ENCODE measurements around the gene ZNF662. TPM values are rescaled to one million over a fixed set of nuclear protein-coding genes. Genes with fewer than 3 reads are reported as not detected.

Gene ZNF662
- total RNA-seq, 1 experiment from 2014 or later, result not detected

- no peaks in the 10 kb centered on the region for H4K20me1 ChIP-seq (ENCODE audit: insufficient read depth)
- no peak overlapping the region for H3K4me3 ChIP-seq (replicated peaks in 1 of 2; ENCODE audit: low read depth in 1 of 2, low read length in 2 of 2)
- no peak overlapping the region for H2AFZ ChIP-seq (ENCODE audit: low read depth, low read length, poor library complexity, severe bottlenecking)
- no peaks in the 10 kb centered on the region for H3K79me2 ChIP-seq (ENCODE audit: insufficient read depth, low read length)
- TF ChIP-seq POLR2AphosphoS5 (IDR thresholded peaks at IDR 0.05; ENCODE audit: low read depth, low read length), result no peak
- TF ChIP-seq EGR1 (IDR thresholded peaks at IDR 0.05; ENCODE audit: low read depth), result no peak
- no peak for TF ChIP-seq EZH2 (IDR thresholded peaks at IDR 0.05)
- no peak for TF ChIP-seq EZH2phosphoT487 (IDR thresholded peaks at IDR 0.05; ENCODE audit: borderline replicate concordance)
- no peak for TF ChIP-seq JUND (IDR thresholded peaks at IDR 0.05)
- no peak overlapping the region for H3K27ac ChIP-seq (ENCODE audit: low read depth, low read length)
- ChIA-PET POLR2A (no interaction called here), RAD21 (ENCODE audit: low non-redundant PET in 1 of 2, low total read pairs in 2 of 2, uncharacterized antibody in 2 of 2, unreplicated experiment in 2 of 2) (no interaction called here), CTCF (no interaction called here)
- intact Hi-C loops (cut with micrococcal nuclease), result no loop called here
- H3K9me2 ChIP-seq (ENCODE audit: insufficient read depth), result no peaks in the 10 kb centered on the region
- no peaks in the 10 kb centered on the region for H3K27me3 ChIP-seq (ENCODE audit: insufficient read depth, low read length)
- BruUV-seq (replicated peaks), result no TSS peak
- ATAC-seq (no peak), DNase-seq (ENCODE audit: low read depth, low spot score) (no peak)
- H3K9ac ChIP-seq (ENCODE audit: low read length), result no peak overlapping the region
- no peak overlapping the region for H3K4me2 ChIP-seq (ENCODE audit: low read length)
- H3K4me1 ChIP-seq (ENCODE audit: control insufficient read depth in 1 of 2, insufficient read depth in 2 of 2, low read length in 2 of 2), result no peaks in the 10 kb centered on the region
- no peaks in the 10 kb centered on the region for H3K9me3 ChIP-seq (ENCODE audit: control insufficient read depth in 1 of 2, insufficient read depth in 1 of 2, low read depth in 1 of 2, low read length in 2 of 2)
- H3K36me3 ChIP-seq (ENCODE audit: control insufficient read depth in 1 of 2, insufficient read depth in 2 of 2, low read length in 2 of 2), result no peaks in the 10 kb centered on the region
Observed at GRCh38 chr3:42901073-42901415, 4.9 kb upstream of the ZNF662 start.

- Histone ChIP-seq H3K27me3 (ENCODE audit: insufficient read depth, low read length) (no peaks in the 10 kb centered on the region), H4K20me1 (ENCODE audit: insufficient read depth) (no peaks in the 10 kb centered on the region), H3K79me2 (ENCODE audit: insufficient read depth, low read length) (no peaks in the 10 kb centered on the region), H3K4me2 (ENCODE audit: low read length) (no peak overlapping the region), H3K9me2 (ENCODE audit: insufficient read depth) (no peaks in the 10 kb centered on the region), H2AFZ (ENCODE audit: low read depth, low read length, poor library complexity, severe bottlenecking) (no peak overlapping the region), H3K36me3 (ENCODE audit: control insufficient read depth in 1 of 2, insufficient read depth in 2 of 2, low read length in 2 of 2) (no peaks in the 10 kb centered on the region), H3K9ac (ENCODE audit: low read length) (no peak overlapping the region), H3K9me3 (ENCODE audit: control insufficient read depth in 1 of 2, insufficient read depth in 1 of 2, low read depth in 1 of 2, low read length in 2 of 2) (no peaks in the 10 kb centered on the region), H3K27ac (ENCODE audit: low read depth, low read length) (no peak overlapping the region), H3K4me3 (replicated peaks in 1 of 2; ENCODE audit: low read depth in 1 of 2, low read length in 2 of 2) (no peak overlapping the region), H3K4me1 (ENCODE audit: control insufficient read depth in 1 of 2, insufficient read depth in 2 of 2, low read length in 2 of 2) (no peaks in the 10 kb centered on the region)
- intact Hi-C loops (cut with micrococcal nuclease), result no loop called here
- ChIA-PET POLR2A (no interaction called here), RAD21 (ENCODE audit: low non-redundant PET in 1 of 2, low total read pairs in 2 of 2, uncharacterized antibody in 2 of 2, unreplicated experiment in 2 of 2) (no interaction called here), CTCF (no interaction called here)
- no peak for TF ChIP-seq EZH2 (IDR thresholded peaks at IDR 0.05)
- no peak for TF ChIP-seq POLR2A (IDR thresholded peaks at IDR 0.05; ENCODE audit: borderline replicate concordance, extremely low read depth, insufficient read depth, insufficient read length)
- TF ChIP-seq SP1 (IDR thresholded peaks at IDR 0.05; ENCODE audit: low read depth), result no peak
- no peak for TF ChIP-seq ZNF274 (IDR thresholded peaks at IDR 0.05; ENCODE audit: low read depth, low read length)
- no peak for TF ChIP-seq CBX3 (IDR thresholded peaks at IDR 0.05; ENCODE audit: low read depth)
- no peak for TF ChIP-seq TCF7L2 (IDR thresholded peaks at IDR 0.05; ENCODE audit: borderline replicate concordance, extremely low read depth, insufficient read depth, insufficient read length)
- TF ChIP-seq EGR1 (IDR thresholded peaks at IDR 0.05; ENCODE audit: low read depth), result no peak
- no peak for TF ChIP-seq RAD21 (IDR thresholded peaks at IDR 0.05; ENCODE audit: low read depth)
- BruUV-seq (replicated peaks), result no TSS peak
- no peak for ATAC-seq
- DNase-seq (ENCODE audit: low read depth, low spot score), result no peak
Observed at GRCh38 chr3:42902257-42902656, 3.7 kb upstream of the ZNF662 start.
